Measurements from ENCODE around the gene RPL32. TPM values are rescaled to one million over a fixed set of nuclear protein-coding genes. Genes with fewer than 3 reads are reported as not detected.

RPL32 gene
- total RNA-seq, 1 experiment from 2014 or later: 794 TPM

DNA sequence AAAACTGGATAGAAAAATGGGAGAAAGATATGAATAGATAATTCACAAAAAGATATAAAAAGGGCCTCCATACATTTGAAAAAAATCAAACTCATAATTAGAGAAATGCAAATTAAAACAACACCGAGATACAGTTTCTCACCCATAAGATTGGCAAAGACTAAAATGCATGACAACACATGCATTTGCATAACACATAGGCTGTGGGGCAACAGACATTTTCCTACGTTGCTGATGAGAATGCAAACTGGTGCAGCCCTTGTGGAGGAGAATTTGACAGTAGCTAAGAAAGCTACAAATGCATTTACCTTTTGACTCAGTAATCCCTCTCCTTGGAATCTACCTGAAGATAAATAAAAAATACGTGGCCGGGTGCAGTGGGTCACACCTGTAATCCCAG, 56.3 kb downstream of the RPL32 start:
- no peaks in the 10 kb centered on the region for H3K9me3 ChIP-seq (ENCODE audit: control insufficient read depth, insufficient read depth, low read depth, low read length)
- H3K27ac ChIP-seq (ENCODE audit: low read length): no peak overlapping the region
- POLR2A ChIA-PET: no interaction called here
- in situ Hi-C loops (cut with HindIII; ENCODE audit: low pct_unique_long_range_greater_than_20kb, low sequenced_read_pairs): no loop called here
- no peak for TF ChIP-seq SIN3A (IDR thresholded peaks at IDR 0.05; ENCODE audit: borderline replicate concordance, insufficient read depth, low read depth, low read length)
- no peak for TF ChIP-seq TCF7L2 (IDR thresholded peaks at IDR 0.05; ENCODE audit: low read depth, low read length)
- TF ChIP-seq, protein P1, sequence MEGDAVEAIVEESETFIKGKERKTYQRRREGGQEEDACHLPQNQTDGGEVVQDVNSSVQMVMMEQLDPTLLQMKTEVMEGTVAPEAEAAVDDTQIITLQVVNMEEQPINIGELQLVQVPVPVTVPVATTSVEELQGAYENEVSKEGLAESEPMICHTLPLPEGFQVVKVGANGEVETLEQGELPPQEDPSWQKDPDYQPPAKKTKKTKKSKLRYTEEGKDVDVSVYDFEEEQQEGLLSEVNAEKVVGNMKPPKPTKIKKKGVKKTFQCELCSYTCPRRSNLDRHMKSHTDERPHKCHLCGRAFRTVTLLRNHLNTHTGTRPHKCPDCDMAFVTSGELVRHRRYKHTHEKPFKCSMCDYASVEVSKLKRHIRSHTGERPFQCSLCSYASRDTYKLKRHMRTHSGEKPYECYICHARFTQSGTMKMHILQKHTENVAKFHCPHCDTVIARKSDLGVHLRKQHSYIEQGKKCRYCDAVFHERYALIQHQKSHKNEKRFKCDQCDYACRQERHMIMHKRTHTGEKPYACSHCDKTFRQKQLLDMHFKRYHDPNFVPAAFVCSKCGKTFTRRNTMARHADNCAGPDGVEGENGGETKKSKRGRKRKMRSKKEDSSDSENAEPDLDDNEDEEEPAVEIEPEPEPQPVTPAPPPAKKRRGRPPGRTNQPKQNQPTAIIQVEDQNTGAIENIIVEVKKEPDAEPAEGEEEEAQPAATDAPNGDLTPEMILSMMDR (IDR thresholded peaks at IDR 0.05): no peak
- no peak for TF ChIP-seq POLR2AphosphoS5 (IDR thresholded peaks at IDR 0.05; ENCODE audit: low read depth, low read length)
- TF ChIP-seq, protein P2, sequence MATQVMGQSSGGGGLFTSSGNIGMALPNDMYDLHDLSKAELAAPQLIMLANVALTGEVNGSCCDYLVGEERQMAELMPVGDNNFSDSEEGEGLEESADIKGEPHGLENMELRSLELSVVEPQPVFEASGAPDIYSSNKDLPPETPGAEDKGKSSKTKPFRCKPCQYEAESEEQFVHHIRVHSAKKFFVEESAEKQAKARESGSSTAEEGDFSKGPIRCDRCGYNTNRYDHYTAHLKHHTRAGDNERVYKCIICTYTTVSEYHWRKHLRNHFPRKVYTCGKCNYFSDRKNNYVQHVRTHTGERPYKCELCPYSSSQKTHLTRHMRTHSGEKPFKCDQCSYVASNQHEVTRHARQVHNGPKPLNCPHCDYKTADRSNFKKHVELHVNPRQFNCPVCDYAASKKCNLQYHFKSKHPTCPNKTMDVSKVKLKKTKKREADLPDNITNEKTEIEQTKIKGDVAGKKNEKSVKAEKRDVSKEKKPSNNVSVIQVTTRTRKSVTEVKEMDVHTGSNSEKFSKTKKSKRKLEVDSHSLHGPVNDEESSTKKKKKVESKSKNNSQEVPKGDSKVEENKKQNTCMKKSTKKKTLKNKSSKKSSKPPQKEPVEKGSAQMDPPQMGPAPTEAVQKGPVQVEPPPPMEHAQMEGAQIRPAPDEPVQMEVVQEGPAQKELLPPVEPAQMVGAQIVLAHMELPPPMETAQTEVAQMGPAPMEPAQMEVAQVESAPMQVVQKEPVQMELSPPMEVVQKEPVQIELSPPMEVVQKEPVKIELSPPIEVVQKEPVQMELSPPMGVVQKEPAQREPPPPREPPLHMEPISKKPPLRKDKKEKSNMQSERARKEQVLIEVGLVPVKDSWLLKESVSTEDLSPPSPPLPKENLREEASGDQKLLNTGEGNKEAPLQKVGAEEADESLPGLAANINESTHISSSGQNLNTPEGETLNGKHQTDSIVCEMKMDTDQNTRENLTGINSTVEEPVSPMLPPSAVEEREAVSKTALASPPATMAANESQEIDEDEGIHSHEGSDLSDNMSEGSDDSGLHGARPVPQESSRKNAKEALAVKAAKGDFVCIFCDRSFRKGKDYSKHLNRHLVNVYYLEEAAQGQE (IDR thresholded peaks at IDR 0.05; ENCODE audit: insufficient read depth in 1 of 2, low read depth in 2 of 2, low read length in 1 of 2): no peak
- DNase-seq (ENCODE audit: low read depth, low spot score): no peak
- no peak overlapping the region for H3K4me3 ChIP-seq (ENCODE audit: low read depth in 2 of 2, low read length in 2 of 2)
- no peaks in the 10 kb centered on the region for H3K36me3 ChIP-seq (ENCODE audit: control insufficient read depth, insufficient read depth, low read length)
- CTCF ChIA-PET: no interaction called here
- no peaks in the 10 kb centered on the region for H3K27me3 ChIP-seq (ENCODE audit: control insufficient read depth, insufficient read depth, low read length)
- no TSS peak for BruUV-seq (replicated peaks)
- intact Hi-C loops (cut with micrococcal nuclease; ENCODE audit: unreplicated experiment): no loop called here
- H3K4me1 ChIP-seq (ENCODE audit: control insufficient read depth, insufficient read depth, low read length): no peaks in the 10 kb centered on the region
- ATAC-seq: no peak

Other genes with a start within 250 kb of the RPL32 start
- 68.8 TPM for gene RAF1, start 177.4 kb downstream of the RPL32 start, total RNA-seq (2021; ENCODE audit: unreplicated experiment)
- gene TMEM40, start 82.3 kb downstream of the RPL32 start, total RNA-seq (2021; ENCODE audit: unreplicated experiment): 1.3 TPM
- 0.13 TPM for gene CAND2, start 44.9 kb downstream of the RPL32 start, total RNA-seq (2021; ENCODE audit: unreplicated experiment)
- gene IQSEC1, start 231.9 kb upstream of the RPL32 start, total RNA-seq (2021; ENCODE audit: unreplicated experiment): 28.4 TPM

Measured in Panc1 (cell line).